Dermis blood vessel endothelial cell (primary cell): ENCODE data around the gene MYO16. TPM values are rescaled to one million over a fixed set of nuclear protein-coding genes. Genes with fewer than 3 reads are reported as not detected.

Experiments
- DNase-seq: peaks from one replicate; pipeline ENCODE4 v3.0.0; 2010
- total RNA-seq: library from RNA; depleted of rRNA; stranded (reverse); fragments of >200 nt; gene quantifications from 2 replicates; pipeline ENCODE4 v1.2.3, GENCODE V29; 2014

Gene MYO16
- total RNA-seq, 1 donor from 2014 or later: not detected

GRCh38 chr13:109160357-109160756 is 530.9 kb downstream of the MYO16 start:
- DNase-seq: no peak

GRCh38 chr13:109160887-109161669 is 531.7 kb downstream of the MYO16 start:
- no peak for DNase-seq

GRCh38 chr13:109162248-109163036 is 533.0 kb downstream of the MYO16 start:
- DNase-seq: no peak

GRCh38 chr13:109163037-109163379 is 533.6 kb downstream of the MYO16 start:
- no peak for DNase-seq

- DNase-seq: no peak
These were observed 536.0 kb downstream of the MYO16 start for GRCh38 chr13:109165417-109165904.

GRCh38 chr13:109166804-109167203 is 537.4 kb downstream of the MYO16 start:
- no peak for DNase-seq

GRCh38 chr13:109172136-109172535 is 542.7 kb downstream of the MYO16 start:
- DNase-seq: no peak

GRCh38 chr13:109175666-109176065 is 546.3 kb downstream of the MYO16 start:
- no peak for DNase-seq

- DNase-seq: no peak
These were observed 551.6 kb downstream of the MYO16 start for GRCh38 chr13:109180905-109181425.

- no peak for DNase-seq
These were observed 553.5 kb downstream of the MYO16 start for GRCh38 chr13:109182777-109183465.

- DNase-seq: no peak
These were observed 562.0 kb downstream of the MYO16 start for GRCh38 chr13:109191413-109191812.

GRCh38 chr13:109192306-109192705 is 562.9 kb downstream of the MYO16 start:
- DNase-seq: no peak

- DNase-seq: no peak
These were observed 567.5 kb downstream of the MYO16 start for GRCh38 chr13:109196948-109197347.

- DNase-seq: no peak
These were observed 569.2 kb downstream of the MYO16 start for GRCh38 chr13:109198585-109198984.

- DNase-seq: no peak
These were observed 569.9 kb downstream of the MYO16 start for GRCh38 chr13:109199280-109199679.

- no peak for DNase-seq
These were observed 571.1 kb downstream of the MYO16 start for GRCh38 chr13:109200556-109200955.

GRCh38 chr13:109203587-109203986 is 574.2 kb downstream of the MYO16 start:
- no peak for DNase-seq

GRCh38 chr13:109204252-109204651 is 574.8 kb downstream of the MYO16 start:
- DNase-seq: no peak

GRCh38 chr13:109204657-109205056 is 575.2 kb downstream of the MYO16 start:
- no peak for DNase-seq

GRCh38 chr13:109205315-109205714 is 575.9 kb downstream of the MYO16 start:
- DNase-seq: no peak

GRCh38 chr13:109206616-109207015 is 577.2 kb downstream of the MYO16 start:
- DNase-seq: no peak

GRCh38 chr13:109207622-109208021 is 578.2 kb downstream of the MYO16 start:
- DNase-seq: no peak

GRCh38 chr13:109208522-109208921 is 579.1 kb downstream of the MYO16 start:
- DNase-seq: no peak
